Measurements from ENCODE around the gene ALKBH6.
"Not testable (repeated sequence)": the region's sequence is repeated elsewhere in the genome, so short reads cannot be mapped to it uniquely, and the experiment has no call there.

ALKBH6 gene

DNA sequence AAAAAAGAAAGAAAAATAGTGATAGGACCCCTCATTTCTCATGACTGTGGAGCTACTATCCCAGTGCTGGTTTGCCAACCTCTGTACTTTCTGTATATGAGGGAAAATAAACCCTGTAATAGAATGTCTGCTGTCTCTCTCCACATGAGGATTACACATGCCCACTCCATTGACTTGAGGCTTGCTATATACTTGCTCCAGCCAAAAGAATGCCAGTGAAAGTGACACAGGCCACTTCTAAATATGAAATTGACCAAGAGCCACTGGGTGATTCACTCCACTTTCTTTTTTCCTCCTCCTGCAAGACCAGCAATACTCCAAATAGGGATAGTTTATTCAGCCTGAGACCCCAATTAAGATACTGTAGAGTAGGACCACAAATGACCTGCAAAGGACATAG lies 33.8 kb upstream of the ALKBH6 start:
- Histone ChIP-seq H3K4me3 (ENCODE audit: low read length) (no peak overlapping the region), H3K9me3 (ENCODE audit: control insufficient read depth, low read depth, low read length) (no peaks in the 10 kb centered on the region), H3K27ac (ENCODE audit: low read length) (no peak overlapping the region), H3K4me1 (ENCODE audit: control insufficient read depth, low read depth, low read length) (peaks cover 4% of the 10 kb centered on the region), H3K27me3 (ENCODE audit: control insufficient read depth, insufficient read depth, low read length) (no peaks in the 10 kb centered on the region), H3K36me3 (ENCODE audit: control insufficient read depth, low read depth, low read length) (no peaks in the 10 kb centered on the region), H3K9ac (ENCODE audit: low read length) (no peak overlapping the region)

DNA sequence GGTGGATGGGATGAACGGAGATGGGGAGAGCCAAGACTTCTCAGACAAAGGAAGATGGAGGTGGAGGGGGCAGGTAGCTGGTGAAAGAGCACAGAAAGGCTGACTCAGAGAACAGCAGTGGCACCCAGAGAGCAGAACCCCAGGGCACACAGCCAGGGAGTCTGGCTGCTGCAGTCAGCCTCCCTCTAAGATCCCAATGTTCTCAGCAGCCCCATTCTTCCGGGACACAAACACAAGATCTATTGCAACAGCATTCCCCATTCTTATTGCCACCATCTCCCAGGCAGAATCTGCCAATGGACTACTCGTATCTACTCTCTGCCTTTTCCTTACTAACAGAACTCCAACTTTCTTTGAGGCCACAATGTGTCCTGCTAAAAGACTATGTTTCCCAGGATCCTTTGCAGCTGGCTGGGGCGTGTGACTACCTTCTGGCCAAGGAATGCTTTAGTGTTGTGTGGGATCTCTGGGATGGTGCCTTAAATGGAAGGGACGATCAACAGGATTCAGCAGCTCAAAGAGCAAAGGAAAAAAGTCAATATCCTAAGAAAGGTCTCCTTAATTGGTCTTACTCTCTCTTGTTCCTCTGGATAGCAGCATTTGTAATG lies 32.5 kb upstream of the ALKBH6 start:
- Histone ChIP-seq H3K9me3 (ENCODE audit: control insufficient read depth, low read depth, low read length) (no peaks in the 10 kb centered on the region), H3K4me1 (ENCODE audit: control insufficient read depth, low read depth, low read length) (peaks cover 2% of the 10 kb centered on the region), H3K27ac (ENCODE audit: low read length) (no peak overlapping the region), H3K36me3 (ENCODE audit: control insufficient read depth, low read depth, low read length) (no peaks in the 10 kb centered on the region), H3K4me3 (ENCODE audit: low read length) (no peak overlapping the region), H3K27me3 (ENCODE audit: control insufficient read depth, insufficient read depth, low read length) (no peaks in the 10 kb centered on the region), H3K9ac (ENCODE audit: low read length) (no peak overlapping the region)

DNA sequence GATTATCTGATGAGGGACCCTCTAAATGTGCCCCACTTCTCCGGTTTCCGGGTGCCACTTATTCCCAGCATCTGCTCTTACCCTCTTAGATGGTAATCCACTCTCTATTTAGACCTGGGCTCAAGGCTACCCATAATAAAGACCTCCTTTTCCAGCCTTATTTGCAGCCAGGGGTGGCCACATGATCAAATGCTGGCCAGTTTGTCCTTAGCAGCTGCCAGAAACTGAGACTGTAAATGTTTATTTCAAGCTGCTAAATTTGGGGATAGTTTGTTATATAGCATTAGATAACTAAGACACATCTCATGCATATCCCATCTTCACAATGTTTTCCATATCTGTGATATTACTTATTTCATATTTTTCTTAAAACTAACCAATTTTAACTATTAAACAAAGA lies 29.9 kb upstream of the ALKBH6 start:
- H3K27me3 ChIP-seq (ENCODE audit: control insufficient read depth, insufficient read depth, low read length): no peaks in the 10 kb centered on the region
- no peaks in the 10 kb centered on the region for H3K4me1 ChIP-seq (ENCODE audit: control insufficient read depth, low read depth, low read length)
- no peak overlapping the region for H3K27ac ChIP-seq (ENCODE audit: low read length)
- no peaks in the 10 kb centered on the region for H3K9me3 ChIP-seq (ENCODE audit: control insufficient read depth, low read depth, low read length)
- no peak overlapping the region for H3K9ac ChIP-seq (ENCODE audit: low read length)
- no peaks in the 10 kb centered on the region for H3K36me3 ChIP-seq (ENCODE audit: control insufficient read depth, low read depth, low read length)
- H3K4me3 ChIP-seq (ENCODE audit: low read length): no peak overlapping the region

DNA sequence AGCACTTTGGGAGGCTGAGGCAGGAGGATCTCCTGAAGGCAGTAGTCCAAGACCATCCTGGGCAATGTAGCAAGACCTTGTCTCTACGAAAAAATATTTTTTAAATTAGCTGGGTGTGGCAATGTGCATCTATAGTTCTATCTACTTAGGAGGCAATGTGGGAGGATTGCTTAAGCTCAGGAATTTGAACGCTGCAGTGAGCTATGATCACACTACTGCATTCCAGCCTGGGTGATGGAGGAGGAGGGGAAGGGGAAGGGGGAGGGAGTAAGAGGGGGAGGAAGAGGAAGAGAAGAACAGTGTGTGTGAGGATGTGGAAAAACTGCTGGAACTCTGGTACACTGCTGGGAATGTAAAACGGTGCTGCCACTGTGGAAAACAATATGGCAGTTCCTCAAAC lies 27.8 kb upstream of the ALKBH6 start:
- no peaks in the 10 kb centered on the region for H3K9me3 ChIP-seq (ENCODE audit: control insufficient read depth, low read depth, low read length)
- no peaks in the 10 kb centered on the region for H3K36me3 ChIP-seq (ENCODE audit: control insufficient read depth, low read depth, low read length)
- H3K4me1 ChIP-seq (ENCODE audit: control insufficient read depth, low read depth, low read length): no peaks in the 10 kb centered on the region
- no peaks in the 10 kb centered on the region for H3K27me3 ChIP-seq (ENCODE audit: control insufficient read depth, insufficient read depth, low read length)
- no peak overlapping the region for H3K9ac ChIP-seq (ENCODE audit: low read length)
- no peak overlapping the region for H3K4me3 ChIP-seq (ENCODE audit: low read length)
- no peak overlapping the region for H3K27ac ChIP-seq (ENCODE audit: low read length)

GRCh38 chr19:36041092-36041491 lies 27.1 kb upstream of the ALKBH6 start:
- H3K36me3 ChIP-seq (ENCODE audit: control insufficient read depth, low read depth, low read length); H3K4me1 ChIP-seq (ENCODE audit: control insufficient read depth, low read depth, low read length); H3K27me3 ChIP-seq (ENCODE audit: control insufficient read depth, insufficient read depth, low read length); H3K9me3 ChIP-seq (ENCODE audit: control insufficient read depth, low read depth, low read length); H3K4me3 ChIP-seq (ENCODE audit: low read length); H3K27ac ChIP-seq (ENCODE audit: low read length); H3K9ac ChIP-seq (ENCODE audit: low read length): not testable (repeated sequence)

- no peaks in the 10 kb centered on the region for H3K36me3 ChIP-seq (ENCODE audit: control insufficient read depth, low read depth, low read length)
- H3K27me3 ChIP-seq (ENCODE audit: control insufficient read depth, insufficient read depth, low read length): no peaks in the 10 kb centered on the region
- H3K9ac ChIP-seq (ENCODE audit: low read length): no peak overlapping the region
- H3K4me3 ChIP-seq (ENCODE audit: low read length): no peak overlapping the region
- no peak overlapping the region for H3K27ac ChIP-seq (ENCODE audit: low read length)
- H3K4me1 ChIP-seq (ENCODE audit: control insufficient read depth, low read depth, low read length): no peaks in the 10 kb centered on the region
- H3K9me3 ChIP-seq (ENCODE audit: control insufficient read depth, low read depth, low read length): no peaks in the 10 kb centered on the region
Measured at GRCh38 chr19:36040495-36040894, 26.5 kb upstream of the ALKBH6 start.

GRCh38 chr19:36032251-36033104 lies 18.5 kb upstream of the ALKBH6 start, which contains the start of gene CLIP3:
Gene CLIP3, minus strand, starts transcription at chr19:36032873. Its CDS starts 516 bp downstream, at chr19:36032357.
- Histone ChIP-seq H3K4me1 (ENCODE audit: control insufficient read depth, low read depth, low read length) (no peaks in the 10 kb centered on the region), H3K27ac (ENCODE audit: low read length) (no peak within 1 kb of the TSS), H3K27me3 (ENCODE audit: control insufficient read depth, insufficient read depth, low read length) (no peaks in the 10 kb centered on the region), H3K9me3 (ENCODE audit: control insufficient read depth, low read depth, low read length) (no peaks in the 10 kb centered on the region), H3K4me3 (ENCODE audit: low read length) (peak within 1 kb of the TSS; percentile 78), H3K36me3 (ENCODE audit: control insufficient read depth, low read depth, low read length) (no peaks in the 10 kb centered on the region), H3K9ac (ENCODE audit: low read length) (peak within 1 kb of the TSS; percentile 32)

- Histone ChIP-seq H3K9ac (ENCODE audit: low read length) (no peak overlapping the region), H3K36me3 (ENCODE audit: control insufficient read depth, low read depth, low read length) (no peaks in the 10 kb centered on the region), H3K9me3 (ENCODE audit: control insufficient read depth, low read depth, low read length) (no peaks in the 10 kb centered on the region), H3K4me1 (ENCODE audit: control insufficient read depth, low read depth, low read length) (no peaks in the 10 kb centered on the region), H3K4me3 (ENCODE audit: low read length) (no peak overlapping the region), H3K27ac (ENCODE audit: low read length) (no peak overlapping the region), H3K27me3 (ENCODE audit: control insufficient read depth, insufficient read depth, low read length) (no peaks in the 10 kb centered on the region)
Measured at GRCh38 chr19:36031308-36031707, 17.3 kb upstream of the ALKBH6 start.

- Histone ChIP-seq H3K36me3 (ENCODE audit: control insufficient read depth, low read depth, low read length) (peaks cover 4% of the 10 kb centered on the region), H3K4me3 (ENCODE audit: low read length) (no peak overlapping the region), H3K27me3 (ENCODE audit: control insufficient read depth, insufficient read depth, low read length) (no peaks in the 10 kb centered on the region), H3K27ac (ENCODE audit: low read length) (no peak overlapping the region), H3K9ac (ENCODE audit: low read length) (no peak overlapping the region), H3K9me3 (ENCODE audit: control insufficient read depth, low read depth, low read length) (no peaks in the 10 kb centered on the region), H3K4me1 (ENCODE audit: control insufficient read depth, low read depth, low read length) (no peaks in the 10 kb centered on the region)
Measured at GRCh38 chr19:36030264-36031148, 16.5 kb upstream of the ALKBH6 start.

- Histone ChIP-seq H3K9ac (ENCODE audit: low read length) (no peak overlapping the region), H3K27me3 (ENCODE audit: control insufficient read depth, insufficient read depth, low read length) (no peaks in the 10 kb centered on the region), H3K36me3 (ENCODE audit: control insufficient read depth, low read depth, low read length) (peaks cover 9% of the 10 kb centered on the region), H3K4me1 (ENCODE audit: control insufficient read depth, low read depth, low read length) (no peaks in the 10 kb centered on the region), H3K9me3 (ENCODE audit: control insufficient read depth, low read depth, low read length) (no peaks in the 10 kb centered on the region), H3K4me3 (ENCODE audit: low read length) (no peak overlapping the region), H3K27ac (ENCODE audit: low read length) (no peak overlapping the region)
Measured at GRCh38 chr19:36028313-36029041, 14.5 kb upstream of the ALKBH6 start.

- Histone ChIP-seq H3K36me3 (ENCODE audit: control insufficient read depth, low read depth, low read length) (peaks cover 11% of the 10 kb centered on the region), H3K4me1 (ENCODE audit: control insufficient read depth, low read depth, low read length) (no peaks in the 10 kb centered on the region), H3K9ac (ENCODE audit: low read length) (no peak overlapping the region), H3K9me3 (ENCODE audit: control insufficient read depth, low read depth, low read length) (no peaks in the 10 kb centered on the region), H3K27me3 (ENCODE audit: control insufficient read depth, insufficient read depth, low read length) (no peaks in the 10 kb centered on the region), H3K27ac (ENCODE audit: low read length) (no peak overlapping the region), H3K4me3 (ENCODE audit: low read length) (no peak overlapping the region)
Measured at GRCh38 chr19:36027696-36028095, 13.7 kb upstream of the ALKBH6 start.

All from iPS-18a (cell line).